ENCODE measurements around the gene JPT1.

JPT1 gene

GRCh38 chr17:75154195-75155106 is at the start of gene JPT1:
JPT1 (minus strand) TSS chr17:75154512; CDS start chr17:75154397, 115 bp downstream.
- peak within 1 kb of the TSS; percentile 36; the same call in 1 of the 2 replicates for H3K27ac ChIP-seq (ENCODE audit: low read length)
- peaks cover 3% of the 10 kb centered on the region; the same call in 1 of the 2 replicates for H3F3A ChIP-seq (ENCODE audit: insufficient read depth, low read length)
- TF ChIP-seq EZH2 (optimal IDR thresholded peaks at IDR 0.05; ENCODE audit: low read depth, low read length) (no peak), EZH2phosphoT487 (IDR thresholded peaks at IDR 0.05; ENCODE audit: low read length) (no peak)
- H3K79me2 ChIP-seq (ENCODE audit: low read length), result peaks cover 45% of the 10 kb centered on the region
- H3K4me1 ChIP-seq (ENCODE audit: low read length), result peaks cover 15% of the 10 kb centered on the region
- H3K27me3 ChIP-seq (replicated peaks; ENCODE audit: insufficient read depth, low read length), result no peaks in the 10 kb centered on the region
- peak within 1 kb of the TSS; percentile 64 for H3K9ac ChIP-seq (ENCODE audit: low read length)
- no peaks in the 10 kb centered on the region for H4K20me1 ChIP-seq (ENCODE audit: insufficient read depth, low read length)
- peak within 1 kb of the TSS; percentile 82 for H3K4me3 ChIP-seq (ENCODE audit: low read length)
- H2AFZ ChIP-seq (ENCODE audit: low read length), result peak within 1 kb of the TSS; percentile 55
- peak within 1 kb of the TSS; percentile 75 for H3K4me2 ChIP-seq (ENCODE audit: low read depth, low read length)
- H3K9me3 ChIP-seq (replicated peaks; ENCODE audit: insufficient read depth, low read length), result no peaks in the 10 kb centered on the region
- DNase-seq, result peak; percentile 99
- no peaks in the 10 kb centered on the region for H3K9me2 ChIP-seq (replicated peaks; ENCODE audit: insufficient read depth, low read length)
- no peaks in the 10 kb centered on the region for H3K36me3 ChIP-seq (replicated peaks; ENCODE audit: insufficient read depth, low read length)

GRCh38 chr17:75199886-75200618 is 45.7 kb upstream of the JPT1 start:
- H3K27ac ChIP-seq (ENCODE audit: low read length), result no peak overlapping the region
- no peak for DNase-seq
- no peaks in the 10 kb centered on the region for H3F3A ChIP-seq (ENCODE audit: insufficient read depth, low read length)

GRCh38 chr17:75194879-75195278 is 40.6 kb upstream of the JPT1 start:
- no peak for DNase-seq
- H3K9me2 ChIP-seq (replicated peaks; ENCODE audit: insufficient read depth, low read length), result no peaks in the 10 kb centered on the region

More at GRCh38 chr17:75199886-75200618, 45.7 kb upstream of the JPT1 start:
- H3K4me1 ChIP-seq (ENCODE audit: low read length), result no peaks in the 10 kb centered on the region
- no peaks in the 10 kb centered on the region for H3K36me3 ChIP-seq (replicated peaks; ENCODE audit: insufficient read depth, low read length)
- H3K9me3 ChIP-seq (replicated peaks; ENCODE audit: insufficient read depth, low read length), result no peaks in the 10 kb centered on the region
- H3K4me2 ChIP-seq (ENCODE audit: low read depth, low read length), result no peak overlapping the region
- no peaks in the 10 kb centered on the region for H3K79me2 ChIP-seq (ENCODE audit: low read length)
- no peak for TF ChIP-seq CTCF (IDR thresholded peaks at IDR 0.05; ENCODE audit: low read length)
- no peak for TF ChIP-seq EZH2 (optimal IDR thresholded peaks at IDR 0.05; ENCODE audit: low read depth, low read length)
- no peak for TF ChIP-seq EZH2phosphoT487 (IDR thresholded peaks at IDR 0.05; ENCODE audit: low read length)
- H4K20me1 ChIP-seq (ENCODE audit: insufficient read depth, low read length), result no peaks in the 10 kb centered on the region
- H3K9ac ChIP-seq (ENCODE audit: low read length), result no peak overlapping the region
- H2AFZ ChIP-seq (ENCODE audit: low read length), result no peak overlapping the region
- H3K9me2 ChIP-seq (replicated peaks; ENCODE audit: insufficient read depth, low read length), result no peaks in the 10 kb centered on the region
- H3K4me3 ChIP-seq (ENCODE audit: low read length), result no peak overlapping the region
- no peaks in the 10 kb centered on the region for H3K27me3 ChIP-seq (replicated peaks; ENCODE audit: insufficient read depth, low read length)

More at GRCh38 chr17:75194879-75195278, 40.6 kb upstream of the JPT1 start:
- Histone ChIP-seq H3K4me2 (ENCODE audit: low read depth, low read length) (no peak overlapping the region), H4K20me1 (ENCODE audit: insufficient read depth, low read length) (no peaks in the 10 kb centered on the region), H3K79me2 (ENCODE audit: low read length) (no peaks in the 10 kb centered on the region), H3K9ac (ENCODE audit: low read length) (no peak overlapping the region), H3K27ac (ENCODE audit: low read length) (no peak overlapping the region), H3F3A (ENCODE audit: insufficient read depth, low read length) (no peaks in the 10 kb centered on the region), H3K36me3 (replicated peaks; ENCODE audit: insufficient read depth, low read length) (no peaks in the 10 kb centered on the region), H3K9me3 (replicated peaks; ENCODE audit: insufficient read depth, low read length) (no peaks in the 10 kb centered on the region), H3K4me3 (ENCODE audit: low read length) (no peak overlapping the region), H2AFZ (ENCODE audit: low read length) (no peak overlapping the region), H3K27me3 (replicated peaks; ENCODE audit: insufficient read depth, low read length) (no peaks in the 10 kb centered on the region), H3K4me1 (ENCODE audit: low read length) (no peaks in the 10 kb centered on the region)
- TF ChIP-seq EZH2 (optimal IDR thresholded peaks at IDR 0.05; ENCODE audit: low read depth, low read length) (no peak), EZH2phosphoT487 (IDR thresholded peaks at IDR 0.05; ENCODE audit: low read length) (no peak), CTCF (IDR thresholded peaks at IDR 0.05; ENCODE audit: low read length) (no peak)
